H1 (cell line): Measurements from ENCODE around the gene MUSTN1. TPM values are rescaled to one million over a fixed set of nuclear protein-coding genes. Genes with fewer than 3 reads are reported as not detected.

ENCODE experiments used
- CTCF ChIA-PET: fragments of 300-600 bp; sonication (Branson Sonifier 250); formaldehyde crosslinking; loops from one replicate; lab custom pipeline; 2021; ENCODE audit not compliant: partially characterized antibody; lab: Charles Lee
- POLR2A ChIA-PET: fragments of 300-600 bp; sonication (Branson Sonifier 250); formaldehyde crosslinking; loops from one replicate; lab custom pipeline; 2021; ENCODE audit warnings: inconsistent platforms; ENCODE audit not compliant: partially characterized antibody; lab: Charles Lee
- DNase-seq, 2 experiments: peaks; one replicate each; pipeline versions ENCODE4 v3.0.0 to v3.0.0-alpha.2; 2010 to 2022; ENCODE audit warnings: low spot score in 2 of 2, low read depth in 1 of 2, mixed read lengths in 1 of 2
- FAIRE-seq: peaks from 2 replicates; lab custom pipeline; 2011; peaks lifted over from hg19 to GRCh38; lab: Jason Lieb, UNC
- H2AFZ ChIP-seq: 2 replicates; pipeline ENCODE4 v1.8.1; 2012; ENCODE audit warnings: low read length, inconsistent platforms
- H2AK5ac ChIP-seq: 2 replicates; pipeline ENCODE4 v1.6.1; 2013; ENCODE audit warnings: low read depth, low read length
- H2BK120ac ChIP-seq: replicated peaks from 2 replicates; pipeline ENCODE3; 2013; ENCODE audit warnings: low read depth, low read length, inconsistent platforms
- H2BK12ac ChIP-seq: 2 replicates; pipeline ENCODE4 v1.6.1; 2013; ENCODE audit warnings: low read depth, low read length
- H2BK15ac ChIP-seq: 2 replicates; pipeline ENCODE4 v1.6.1; 2013; ENCODE audit warnings: low read length
- H2BK20ac ChIP-seq: 2 replicates; pipeline ENCODE4 v1.6.1; 2013; ENCODE audit warnings: low read length
- H2BK5ac ChIP-seq: 2 replicates; pipeline ENCODE4 v1.6.1; 2013; ENCODE audit warnings: low read depth, low read length
- H3K14ac ChIP-seq: 2 replicates; pipeline ENCODE4 v1.6.1; 2013; ENCODE audit warnings: inconsistent platforms; ENCODE audit not compliant: insufficient read length
- H3K18ac ChIP-seq: 2 replicates; pipeline ENCODE4 v1.6.1; 2013; ENCODE audit warnings: low read length; ENCODE audit errors: extremely low read depth
- H3K23ac ChIP-seq: 2 replicates; pipeline ENCODE4 v1.6.1; 2013; ENCODE audit warnings: inconsistent platforms; ENCODE audit not compliant: insufficient read length
- H3K23me2 ChIP-seq: 2 replicates; pipeline ENCODE4 v1.6.1; 2013; ENCODE audit warnings: low read depth, low read length
- H3K27ac ChIP-seq: 2 replicates; pipeline ENCODE4 v1.6.1; 2011; ENCODE audit warnings: low read depth, low read length, inconsistent platforms
- H3K27me3 ChIP-seq, 4 experiments: replicated peaks in 1 of 4; 1 replicate in 1 of 4; 2 replicates in 3 of 4; pipeline versions ENCODE4 v1.6.1 to v1.8.1; 2011 to 2013; ENCODE audit warnings: low read length in 3 of 4, mild to moderate bottlenecking in 3 of 4, inconsistent platforms in 2 of 4, mixed read lengths in 2 of 4, moderate library complexity in 1 of 4; ENCODE audit not compliant: control insufficient read depth in 3 of 4, insufficient read depth in 3 of 4; ENCODE audit errors: extremely low read depth in 1 of 4
- H3K36me3 ChIP-seq, 4 experiments: 2 replicates each; pipeline versions ENCODE4 v1.6.1 to v1.8.1; 2011 to 2013; ENCODE audit warnings: mild to moderate bottlenecking in 4 of 4, low read length in 3 of 4, moderate library complexity in 2 of 4, control low read depth in 1 of 4, inconsistent platforms in 1 of 4; ENCODE audit not compliant: insufficient read depth in 4 of 4, control insufficient read depth in 2 of 4
- H3K4ac ChIP-seq: replicated peaks from 2 replicates; pipeline ENCODE3; 2013; ENCODE audit warnings: low read length, low read depth, mixed read lengths, inconsistent platforms; ENCODE audit not compliant: insufficient read length
- H3K4me1 ChIP-seq, 4 experiments: replicated peaks in 1 of 4; 1 replicate in 1 of 4; 2 replicates in 3 of 4; pipeline versions ENCODE4 v1.6.1 to v1.8.1; 2011 to 2013; ENCODE audit warnings: low read length in 3 of 4, inconsistent platforms in 2 of 4, mixed read lengths in 1 of 4; ENCODE audit not compliant: insufficient read depth in 4 of 4, control insufficient read depth in 3 of 4
- H3K4me2 ChIP-seq, 2 experiments: 2 replicates each; pipeline versions ENCODE4 v1.6.1 to v1.8.1; 2011 to 2013; ENCODE audit warnings: low read depth in 2 of 2, low read length in 2 of 2, control low read depth in 1 of 2, inconsistent platforms in 1 of 2, mild to moderate bottlenecking in 1 of 2; ENCODE audit not compliant: insufficient read depth in 1 of 2
- H3K4me3 ChIP-seq, 4 experiments: fragments of 200-600, 300-600 bp in 1 of 4; sonication (generic), shearing (Covaris generic), sonication (Bioruptor Twin) in 1 of 4; 2 replicates each; pipeline versions ENCODE4 v1.5.1 to v1.8.1; 2011 to 2016; ENCODE audit warnings: low read length in 4 of 4, low read depth in 3 of 4, control low read depth in 2 of 4, inconsistent platforms in 2 of 4, mild to moderate bottlenecking in 2 of 4, mixed read lengths in 1 of 4, moderate library complexity in 1 of 4; ENCODE audit not compliant: insufficient read depth in 2 of 4; ENCODE audit errors: extremely low read depth in 1 of 4
- H3K56ac ChIP-seq: replicated peaks from 2 replicates; pipeline ENCODE3; 2013; ENCODE audit warnings: low read depth, mild to moderate bottlenecking, mixed read lengths, low read length, inconsistent platforms; ENCODE audit not compliant: insufficient read length
- H3K79me1 ChIP-seq: 2 replicates; pipeline ENCODE4 v1.6.1; 2013; ENCODE audit warnings: low read depth, low read length, control low read depth
- H3K79me2 ChIP-seq, 2 experiments: 2 replicates each; pipeline versions ENCODE4 v1.6.1 to v1.8.1; 2012 to 2013; ENCODE audit warnings: low read length in 2 of 2, mild to moderate bottlenecking in 2 of 2, inconsistent platforms in 1 of 2; ENCODE audit not compliant: insufficient read depth in 2 of 2, control insufficient read depth in 1 of 2
- H3K9ac ChIP-seq, 4 experiments: replicated peaks in 1 of 4; 1 replicate in 1 of 4; 2 replicates in 3 of 4; pipeline versions ENCODE4 v1.6.1 to v1.8.1; 2011 to 2013; ENCODE audit warnings: low read depth in 3 of 4, low read length in 3 of 4, control low read depth in 2 of 4, mild to moderate bottlenecking in 2 of 4, moderate library complexity in 2 of 4, inconsistent platforms in 1 of 4; ENCODE audit errors: extremely low read depth in 1 of 4
- H3K9me3 ChIP-seq, 2 experiments: 2 replicates each; pipeline versions ENCODE4 v1.6.1 to v1.8.1; 2012 to 2013; ENCODE audit warnings: mild to moderate bottlenecking in 2 of 2, moderate library complexity in 2 of 2, control low read depth in 1 of 2, inconsistent platforms in 1 of 2, low read depth in 1 of 2, low read length in 1 of 2, mixed read lengths in 1 of 2; ENCODE audit not compliant: insufficient read depth in 2 of 2
- H4K20me1 ChIP-seq, 2 experiments: replicated peaks in 1 of 2; 2 replicates each; pipeline versions ENCODE3 to v1.8.1; 2011 to 2013; ENCODE audit warnings: inconsistent platforms in 2 of 2, low read length in 2 of 2, mild to moderate bottlenecking in 1 of 2; ENCODE audit not compliant: insufficient read depth in 2 of 2, control insufficient read depth in 1 of 2
- H4K5ac ChIP-seq: 2 replicates; pipeline ENCODE4 v1.6.1; 2013; ENCODE audit warnings: low read length, low read depth, mixed read lengths, inconsistent platforms; ENCODE audit not compliant: insufficient read length
- H4K8ac ChIP-seq: 2 replicates; pipeline ENCODE4 v1.8.0; 2013; ENCODE audit warnings: mild to moderate bottlenecking, moderate library complexity, low read length, inconsistent platforms; ENCODE audit not compliant: insufficient read depth; ENCODE audit errors: extremely low read depth
- H4K91ac ChIP-seq: replicated peaks from 2 replicates; pipeline ENCODE3; 2013; ENCODE audit warnings: low read length, mixed read lengths, inconsistent platforms; ENCODE audit not compliant: insufficient read length
- ASH2L ChIP-seq: fragments of 200-600, 300-600 bp; sonication (generic); IDR thresholded peaks from one replicate; pipeline ENCODE4 v1.7.1; 2017; ENCODE audit warnings: low read length
- BCL11A ChIP-seq, 2 experiments: IDR thresholded peaks; one replicate each; pipeline ENCODE4 v1.6.1; 2011; ENCODE audit warnings: low read depth in 2 of 2, low read length in 2 of 2, mild to moderate bottlenecking in 2 of 2
- CEBPB ChIP-seq: IDR thresholded peaks from 2 replicates; pipeline ENCODE4 v1.6.1; 2012; ENCODE audit warnings: low read depth, low read length
- CTBP2 ChIP-seq: IDR thresholded peaks from 2 replicates; pipeline ENCODE4 v1.7.0; 2011; ENCODE audit warnings: borderline replicate concordance, mild to moderate bottlenecking, moderate library complexity, mixed read lengths, low read length; ENCODE audit not compliant: insufficient read depth, insufficient read length
- KDM1A ChIP-seq: fragments of 200-600, 300-600 bp; sonication (generic); IDR thresholded peaks from 2 replicates; pipeline ENCODE4 v1.7.1; 2016; ENCODE audit warnings: mild to moderate bottlenecking, low read length, borderline replicate concordance
- KDM5A ChIP-seq: fragments of 200-600 bp; IDR thresholded peaks from 2 replicates; pipeline ENCODE4 v1.7.1; 2012; ENCODE audit warnings: mild to moderate bottlenecking, low read length, inconsistent platforms, mixed read lengths
- MAFK ChIP-seq: IDR thresholded peaks from 2 replicates; pipeline ENCODE4 v1.6.1; 2012; ENCODE audit warnings: low read depth, mild to moderate bottlenecking, improper control_type of control experiment, low read length
- PHF8 ChIP-seq: fragments of 200-600 bp; sonication (generic); conservative IDR thresholded peaks from 2 replicates; pipeline ENCODE4 v1.7.1; 2012; ENCODE audit warnings: low read depth, mild to moderate bottlenecking, inconsistent platforms, low read length, moderate library complexity
- SP4 ChIP-seq: IDR thresholded peaks from 2 replicates; pipeline ENCODE4 v1.6.1; 2012; ENCODE audit warnings: low read length, inconsistent platforms
- TBP ChIP-seq: IDR thresholded peaks from 2 replicates; pipeline ENCODE4 v1.6.1; 2011; ENCODE audit warnings: low read depth, low read length, improper control_type of control experiment
- WGBS, 2 experiments: shearing (Covaris generic) in 1 of 2; methylation state at CpG; one replicate each; pipeline versions ENCODE4 v1.1.6 to v1.1.7; 2013 to 2015; ENCODE audit warnings: low lambda C conversion rate in 2 of 2, mixed read lengths in 2 of 2, inconsistent platforms in 1 of 2, low coverage in 1 of 2, missing lambda C conversion rate in 1 of 2; ENCODE audit not compliant: insufficient replicate concordance in 2 of 2, insufficient coverage in 1 of 2, insufficient read length in 1 of 2; ENCODE audit errors: extremely low coverage in 1 of 2, missing lambda C conversion rate in 1 of 2; 5-methylcytosine and 5-hydroxymethylcytosine counted together
- polyA plus RNA-seq, 7 experiments: library from polyadenylated mRNA; depleted of rRNA in 3 of 7; stranded (reverse) in 5 of 7; unstranded in 2 of 7; fragments of >200 nt in 5 of 7; fragments of 200-250 nt in 2 of 7; gene quantifications; 1 replicate in 5 of 7; 2 replicates in 1 of 7; 4 replicates in 1 of 7; pipeline versions ENCODE4 v1.2.1 to v1.2.3, GENCODE V29; 2011 to 2013; ENCODE audit warnings: missing spikeins in 2 of 7, mixed read lengths in 2 of 7
- total RNA-seq: library from RNA; stranded (reverse); fragmentation: NEBNext Ultra II Directional; extraction: Animal tissue kit (Norgen Biotek cat#: 25700); gene quantifications from 2 replicates; pipeline ENCODE4 v1.2.1, GENCODE V29; 2021
- TF ChIP-seq, protein P1 (sequence below), 3 experiments: IDR thresholded peaks; 1 replicate in 2 of 3; 2 replicates in 1 of 3; pipeline versions ENCODE4 v1.5.1 to v1.6.1; 2011; ENCODE audit warnings: low read length in 3 of 3, mild to moderate bottlenecking in 3 of 3, inconsistent platforms in 2 of 3, low read depth in 1 of 3, moderate library complexity in 1 of 3; ENCODE audit not compliant: insufficient read depth in 1 of 3; ENCODE audit errors: control extremely low read depth in 1 of 3

The MUSTN1 gene
- total and polyA plus RNA-seq, 2 of the 8 experiments (the other 6 are each of a cell fraction or from before 2014, with no cell fraction given) = 1.1 to 2.4 TPM

DNA sequence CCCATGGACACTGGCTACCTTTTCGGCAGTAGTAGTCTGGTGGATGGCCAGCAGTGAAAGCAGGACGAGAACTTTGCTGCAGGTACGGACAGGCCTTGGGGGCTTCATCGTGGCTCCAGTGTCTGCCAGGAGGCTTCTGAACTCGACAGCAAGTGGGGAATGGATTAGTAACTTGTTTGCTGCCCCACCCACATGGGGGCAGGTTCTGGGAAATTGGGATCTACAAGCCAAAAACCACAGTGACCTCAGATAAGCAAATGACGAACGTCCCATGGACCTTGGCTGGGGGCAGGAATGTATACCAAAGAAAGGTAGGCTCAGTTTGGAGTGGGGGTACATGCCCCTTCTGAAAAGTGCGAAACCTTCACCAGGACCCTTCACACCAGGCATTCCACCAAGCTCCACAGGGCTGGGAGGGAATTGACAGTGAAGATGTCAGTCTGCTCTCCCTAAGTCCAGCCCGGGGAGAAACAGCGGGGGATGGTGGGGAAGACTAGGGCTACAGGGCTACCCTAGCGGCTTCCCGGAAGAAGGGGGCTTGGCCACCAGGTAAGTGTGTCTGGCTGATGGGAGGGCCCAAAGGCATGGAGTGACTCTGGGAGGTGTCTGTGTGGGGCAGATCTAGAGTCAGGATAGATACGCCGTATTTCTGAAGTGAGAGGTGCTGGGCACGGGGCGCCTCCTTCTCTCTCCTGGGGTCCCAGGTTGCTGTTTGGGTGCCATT is 4.1 kb downstream of the MUSTN1 start, which contains the start of gene ITIH4:
ITIH4 (minus strand) TSS at position 138 of the 724 bp plus-strand sequence; CDS start at position 108, 30 bp downstream.
- no peaks in the 10 kb centered on the region for H3K36me3 ChIP-seq
- peak within 1 kb of the TSS; percentile 49; the same call in 1 of the 2 replicates for H2BK5ac ChIP-seq
- H3K14ac ChIP-seq = no peak within 1 kb of the TSS
- ChIA-PET CTCF (interaction anchor here (1.3 to 4.7 kb wide), 5 partner anchors 10 to 68 kb away, joined by 3 to 24 read pairs (median 3); no protein-coding TSS in a partner anchor), POLR2A (no interaction called here)
- no peak within 1 kb of the TSS for H4K5ac ChIP-seq
- no peak within 1 kb of the TSS for H3K4ac ChIP-seq
- no peaks in the 10 kb centered on the region for H3K9me3 ChIP-seq
- no peak within 1 kb of the TSS for H3K18ac ChIP-seq
- H2BK15ac ChIP-seq = no peak within 1 kb of the TSS
- H3K4me2 ChIP-seq = no peak within 1 kb of the TSS
- H3K23ac ChIP-seq = no peak within 1 kb of the TSS
- H2AK5ac ChIP-seq = no peak within 1 kb of the TSS
- DNase-seq = no peak
- no peak within 1 kb of the TSS for H3K27ac ChIP-seq
- H3K23me2 ChIP-seq = no peaks in the 10 kb centered on the region
- H3K56ac ChIP-seq = no peak within 1 kb of the TSS
- peaks cover 0 to 12% (median 2%) of the 10 kb centered on the region in 4 experiments; a peak in 3 of 7 replicates for H3K4me1 ChIP-seq
- no peak within 1 kb of the TSS for H2BK12ac ChIP-seq
- H2BK20ac ChIP-seq = no peak within 1 kb of the TSS
- H3K27me3 ChIP-seq = no peaks in the 10 kb centered on the region
- 89% methylated on average over 16 of the region's 16 CpGs; no CpG with 5 or more reads in 1 of the 2 experiments for WGBS, 2 experiments
- H2AFZ ChIP-seq = no peak within 1 kb of the TSS
- no peak within 1 kb of the TSS for H2BK120ac ChIP-seq
- H3K9ac ChIP-seq = no peak within 1 kb of the TSS
- no peaks in the 10 kb centered on the region for H4K20me1 ChIP-seq
- peak within 1 kb of the TSS; percentile 39 for H4K8ac ChIP-seq
- no peak for FAIRE-seq
- H3K4me3 ChIP-seq = no peak within 1 kb of the TSS
- no peaks in the 10 kb centered on the region for H3K79me2 ChIP-seq
- H3K79me1 ChIP-seq = no peaks in the 10 kb centered on the region
- H4K91ac ChIP-seq = no peak within 1 kb of the TSS
- TF ChIP-seq CTBP2 = no peak
- TF ChIP-seq ASH2L = no peak
- no peak for TF ChIP-seq PHF8
- no peak for TF ChIP-seq SP4
- no peak for TF ChIP-seq BCL11A (IDR thresholded peaks at IDR 0.05; ENCODE audit: low read depth in 2 of 2, low read length in 2 of 2)
- TF ChIP-seq MAFK = no peak
- TF ChIP-seq, protein P1, sequence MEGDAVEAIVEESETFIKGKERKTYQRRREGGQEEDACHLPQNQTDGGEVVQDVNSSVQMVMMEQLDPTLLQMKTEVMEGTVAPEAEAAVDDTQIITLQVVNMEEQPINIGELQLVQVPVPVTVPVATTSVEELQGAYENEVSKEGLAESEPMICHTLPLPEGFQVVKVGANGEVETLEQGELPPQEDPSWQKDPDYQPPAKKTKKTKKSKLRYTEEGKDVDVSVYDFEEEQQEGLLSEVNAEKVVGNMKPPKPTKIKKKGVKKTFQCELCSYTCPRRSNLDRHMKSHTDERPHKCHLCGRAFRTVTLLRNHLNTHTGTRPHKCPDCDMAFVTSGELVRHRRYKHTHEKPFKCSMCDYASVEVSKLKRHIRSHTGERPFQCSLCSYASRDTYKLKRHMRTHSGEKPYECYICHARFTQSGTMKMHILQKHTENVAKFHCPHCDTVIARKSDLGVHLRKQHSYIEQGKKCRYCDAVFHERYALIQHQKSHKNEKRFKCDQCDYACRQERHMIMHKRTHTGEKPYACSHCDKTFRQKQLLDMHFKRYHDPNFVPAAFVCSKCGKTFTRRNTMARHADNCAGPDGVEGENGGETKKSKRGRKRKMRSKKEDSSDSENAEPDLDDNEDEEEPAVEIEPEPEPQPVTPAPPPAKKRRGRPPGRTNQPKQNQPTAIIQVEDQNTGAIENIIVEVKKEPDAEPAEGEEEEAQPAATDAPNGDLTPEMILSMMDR (IDR thresholded peaks at IDR 0.05; ENCODE audit: control extremely low read depth in 1 of 3, insufficient read depth in 1 of 3, low read depth in 1 of 3, low read length in 3 of 3) = no peak
- no peak for TF ChIP-seq CEBPB
- TF ChIP-seq TBP = no peak
- TF ChIP-seq KDM1A = no peak
- TF ChIP-seq KDM5A = no peak
